OCI-LY7 (cell line): ENCODE measurements around the gene KIAA1328. TPM values are rescaled to one million over a fixed set of nuclear protein-coding genes. Genes with fewer than 3 reads are reported as not detected.

Source experiments
- BruUV-seq: library from RNA; stranded (reverse); fragments of 400-500 nt; replicated peaks from 2 replicates; lab custom pipeline; 2021; lab: Mats Ljungman, UMichigan
- CTCF ChIA-PET: fragments of 300-600 bp; sonication (Branson Sonifier 250); formaldehyde crosslinking; loops from one replicate; lab custom pipeline; 2022; ENCODE audit warnings: antibody characterized with exemption; ENCODE audit not compliant: unreplicated experiment; lab: Charles Lee
- POLR2A ChIA-PET: fragments of 300-600 bp; sonication (Branson Sonifier 250); formaldehyde crosslinking; loops from one replicate; lab custom pipeline; 2022; ENCODE audit warnings: antibody characterized with exemption; lab: Charles Lee
- DNase-seq: peaks from one replicate; pipeline ENCODE4 v3.0.0-alpha.2; 2015; ENCODE audit warnings: low spot score
- H2AFZ ChIP-seq: fragments of 200-600 bp; sonication (generic), shearing (Covaris generic); 2 replicates; pipeline ENCODE4 v1.6.1; 2014; ENCODE audit warnings: mild to moderate bottlenecking, antibody characterized with exemption, low read length, moderate library complexity
- H3K27ac ChIP-seq: fragments of 200-600 bp; sonication (generic); 2 replicates; pipeline ENCODE4 v1.5.1; 2014; ENCODE audit warnings: mixed run types, low read depth, mild to moderate bottlenecking, moderate library complexity, low read length, inconsistent platforms; ENCODE audit not compliant: poor library complexity, severe bottlenecking
- H3K36me3 ChIP-seq: fragments of 200-600 bp; sonication (generic); 2 replicates; pipeline ENCODE4 v1.6.1; 2014; ENCODE audit warnings: mild to moderate bottlenecking, antibody characterized with exemption, low read length, moderate library complexity, mixed read lengths; ENCODE audit not compliant: insufficient read depth
- H3K4me1 ChIP-seq: fragments of 200-600 bp; sonication (generic); 2 replicates; pipeline ENCODE4 v1.5.1; 2014; ENCODE audit warnings: mild to moderate bottlenecking, low read length; ENCODE audit not compliant: insufficient read depth, poor library complexity, severe bottlenecking
- H3K4me2 ChIP-seq: fragments of 200-600 bp; sonication (generic); 2 replicates; pipeline ENCODE4 v1.6.1; 2014; ENCODE audit warnings: mild to moderate bottlenecking, low read length
- H3K4me3 ChIP-seq: fragments of 200-600 bp; sonication (generic); 2 replicates; pipeline ENCODE4 v1.5.1; 2014; ENCODE audit warnings: mild to moderate bottlenecking, low read depth, low read length; ENCODE audit not compliant: poor library complexity, severe bottlenecking
- H3K79me2 ChIP-seq: fragments of 200-600 bp; sonication (generic); 2 replicates; pipeline ENCODE4 v1.6.1; 2016; ENCODE audit warnings: low read depth, mild to moderate bottlenecking, low read length, moderate library complexity, mixed read lengths; ENCODE audit not compliant: insufficient read depth
- H3K9me2 ChIP-seq: fragments of 200-600 bp; sonication (generic); 2 replicates; pipeline ENCODE4 v1.6.1; 2016; ENCODE audit warnings: mild to moderate bottlenecking, low read length, mixed read lengths; ENCODE audit not compliant: insufficient read depth
- H3K9me3 ChIP-seq: fragments of 200-600 bp; sonication (generic); 2 replicates; pipeline ENCODE4 v1.6.1; 2014; ENCODE audit warnings: mild to moderate bottlenecking, mixed run types, low read length, mixed read lengths
- H4K20me1 ChIP-seq: fragments of 200-600 bp; sonication (generic); 2 replicates; pipeline ENCODE4 v1.6.1; 2014; ENCODE audit warnings: mild to moderate bottlenecking, antibody characterized with exemption, low read length, moderate library complexity, mixed read lengths; ENCODE audit not compliant: insufficient read depth
- CTCF ChIP-seq: fragments of 200-600 bp; sonication (generic); conservative IDR thresholded peaks from 2 replicates; pipeline ENCODE4 v1.5.1; 2014; ENCODE audit warnings: mild to moderate bottlenecking, antibody characterized with exemption, low read length, moderate library complexity, mixed read lengths
- EZH2phosphoT487 ChIP-seq: fragments of 200-600 bp; sonication (generic); IDR thresholded peaks from 2 replicates; pipeline ENCODE4 v1.6.1; 2018; ENCODE audit warnings: low read depth, borderline replicate concordance, mild to moderate bottlenecking, mixed run types, antibody characterized with exemption, low read length, moderate library complexity, mixed read lengths
- intact Hi-C: fragments of 100-400 bp; cut with micrococcal nuclease; formaldehyde crosslinking; loops from one replicate; pipeline ENCODE4 v1.10.0; 2022; ENCODE audit not compliant: unreplicated experiment
- total RNA-seq, 2 experiments: library from RNA; depleted of rRNA in 1 of 2; stranded (reverse); fragments of >200 nt in 1 of 2; shearing (Covaris generic) in 1 of 2; gene quantifications; 2 replicates each; pipeline ENCODE4 v1.2.3, GENCODE V29; 2014 to 2022

KIAA1328 gene
- total RNA-seq, 2 experiments from 2014 or later, result 3.0 to 5.8 TPM

GRCh38 chr18:36895606-36896005 is 66.7 kb downstream of the KIAA1328 start:
- DNase-seq, result no peak
- TF ChIP-seq EZH2phosphoT487, result no peak
- no peak for TF ChIP-seq CTCF
- Histone ChIP-seq H3K36me3 (no peaks in the 10 kb centered on the region), H3K4me2 (no peak overlapping the region), H3K27ac (no peak overlapping the region), H4K20me1 (no peaks in the 10 kb centered on the region), H3K4me3 (no peak overlapping the region), H2AFZ (no peak overlapping the region), H3K4me1 (no peaks in the 10 kb centered on the region), H3K9me2 (no peaks in the 10 kb centered on the region), H3K9me3 (no peaks in the 10 kb centered on the region), H3K79me2 (no peaks in the 10 kb centered on the region)
- BruUV-seq, result no TSS peak
- POLR2A ChIA-PET, result interaction anchor here (0.6 to 1.1 kb wide), 2 partner anchors 9 to 214 kb away, joined by 4 read pairs; no protein-coding TSS in a partner anchor
- CTCF ChIA-PET, result no interaction called here
- intact Hi-C loops, result loop anchor here (10.0 kb wide), 1 partner anchor 211 kb away; no protein-coding TSS in a partner anchor

- no peak overlapping the region for H3K4me3 ChIP-seq
- ChIA-PET POLR2A (no interaction called here), CTCF (no interaction called here)
- no peaks in the 10 kb centered on the region for H3K9me2 ChIP-seq
- H2AFZ ChIP-seq, result no peak overlapping the region
- no TSS peak for BruUV-seq
- no peaks in the 10 kb centered on the region for H4K20me1 ChIP-seq
- H3K27ac ChIP-seq, result no peak overlapping the region
- no peaks in the 10 kb centered on the region for H3K36me3 ChIP-seq
- no peaks in the 10 kb centered on the region for H3K4me1 ChIP-seq
- H3K79me2 ChIP-seq, result no peaks in the 10 kb centered on the region
- DNase-seq, result no peak
- TF ChIP-seq EZH2phosphoT487 (no peak), CTCF (no peak)
- no peaks in the 10 kb centered on the region for H3K9me3 ChIP-seq
- no peak overlapping the region for H3K4me2 ChIP-seq
- intact Hi-C loops, result loop anchor here (10.0 kb wide), 1 partner anchor 212 kb away; no protein-coding TSS in a partner anchor
Observed at GRCh38 chr18:36897253-36897652, 68.3 kb downstream of the KIAA1328 start.

GRCh38 chr18:36899289-36899688 is 70.4 kb downstream of the KIAA1328 start:
- Histone ChIP-seq H3K79me2 (no peaks in the 10 kb centered on the region), H3K9me2 (no peaks in the 10 kb centered on the region), H3K4me2 (no peak overlapping the region), H3K4me1 (no peaks in the 10 kb centered on the region), H3K9me3 (no peaks in the 10 kb centered on the region), H3K4me3 (no peak overlapping the region), H3K27ac (no peak overlapping the region), H4K20me1 (no peaks in the 10 kb centered on the region), H2AFZ (no peak overlapping the region), H3K36me3 (no peaks in the 10 kb centered on the region)
- POLR2A ChIA-PET, result no interaction called here
- no TSS peak for BruUV-seq
- intact Hi-C loops, result loop anchor here (10.0 kb wide), 1 partner anchor 214 kb away; no protein-coding TSS in a partner anchor
- CTCF ChIA-PET, result no interaction called here
- peak; percentile 11 for DNase-seq
- TF ChIP-seq CTCF (peak; percentile 70), EZH2phosphoT487 (no peak)
